Liver (tissue), 3 donors: Measurements from ENCODE around the gene USP49.

Source experiments
- CTCF ChIP-seq: fragments of 150-350 bp; IDR thresholded peaks from 2 replicates; pipeline ENCODE4 v1.5.1; 2017; ENCODE audit warnings: improper control_type of control experiment, low read depth, low read length; ENCODE audit not compliant: missing input control
- EGR1 ChIP-seq, 2 donors: IDR thresholded peaks; 2 replicates each; pipeline ENCODE4 v1.6.1; 2016 to 2018; ENCODE audit warnings: antibody characterized with exemption in 2 of 2, low read depth in 2 of 2
- GABPA ChIP-seq, 2 donors: IDR thresholded peaks in 1 of 2; conservative IDR thresholded peaks in 1 of 2; 2 replicates each; pipeline ENCODE4 v1.6.1; 2016; ENCODE audit warnings: antibody characterized with exemption in 2 of 2, mild to moderate bottlenecking in 1 of 2, moderate library complexity in 1 of 2
- JUND ChIP-seq, 2 donors: IDR thresholded peaks; 2 replicates each; pipeline ENCODE4 v1.6.1; 2016; ENCODE audit warnings: antibody characterized with exemption in 2 of 2
- MAX ChIP-seq: IDR thresholded peaks from 2 replicates; pipeline ENCODE4 v1.6.1; 2016; ENCODE audit warnings: antibody characterized with exemption
- RAD21 ChIP-seq, 2 donors: IDR thresholded peaks; 2 replicates each; pipeline ENCODE4 v1.6.1; 2016; ENCODE audit warnings: antibody characterized with exemption in 2 of 2, mild to moderate bottlenecking in 2 of 2
- SP1 ChIP-seq: IDR thresholded peaks from 2 replicates; pipeline ENCODE4 v1.6.1; 2018; ENCODE audit warnings: antibody characterized with exemption, mild to moderate bottlenecking
- TAF1 ChIP-seq: conservative IDR thresholded peaks from 2 replicates; pipeline ENCODE4 v1.6.1; 2016; ENCODE audit warnings: antibody characterized with exemption, mild to moderate bottlenecking
- YY1 ChIP-seq: IDR thresholded peaks from 2 replicates; pipeline ENCODE4 v1.6.1; 2016; ENCODE audit warnings: antibody characterized with exemption, mild to moderate bottlenecking
- ZBTB33 ChIP-seq: IDR thresholded peaks from 2 replicates; pipeline ENCODE4 v1.6.1; 2016; ENCODE audit warnings: antibody characterized with exemption
- TF ChIP-seq, protein P1 (sequence below): IDR thresholded peaks from 2 replicates; pipeline ENCODE4 v1.6.1; 2016; ENCODE audit warnings: antibody characterized with exemption, mild to moderate bottlenecking
- TF ChIP-seq, protein P2 (sequence below): IDR thresholded peaks from 2 replicates; pipeline ENCODE4 v1.6.1; 2016; ENCODE audit warnings: antibody characterized with exemption
- donor health status: healthy.
- donor health status: healthy.

- TF ChIP-seq EGR1 (IDR thresholded peaks at IDR 0.05; ENCODE audit: low read depth in 2 of 2) (no peak), CTCF (no peak), ZBTB33 (no peak), MAX (no peak), SP1 (no peak), YY1 (no peak), RAD21 (IDR thresholded peaks at IDR 0.05) (no peak), TAF1 (no peak), GABPA (IDR thresholded peaks at IDR 0.05 in 1 of 2, conservative IDR thresholded peaks at IDR 0.05 in 1 of 2) (no peak), JUND (IDR thresholded peaks at IDR 0.05) (no peak)
- TF ChIP-seq, protein P1, sequence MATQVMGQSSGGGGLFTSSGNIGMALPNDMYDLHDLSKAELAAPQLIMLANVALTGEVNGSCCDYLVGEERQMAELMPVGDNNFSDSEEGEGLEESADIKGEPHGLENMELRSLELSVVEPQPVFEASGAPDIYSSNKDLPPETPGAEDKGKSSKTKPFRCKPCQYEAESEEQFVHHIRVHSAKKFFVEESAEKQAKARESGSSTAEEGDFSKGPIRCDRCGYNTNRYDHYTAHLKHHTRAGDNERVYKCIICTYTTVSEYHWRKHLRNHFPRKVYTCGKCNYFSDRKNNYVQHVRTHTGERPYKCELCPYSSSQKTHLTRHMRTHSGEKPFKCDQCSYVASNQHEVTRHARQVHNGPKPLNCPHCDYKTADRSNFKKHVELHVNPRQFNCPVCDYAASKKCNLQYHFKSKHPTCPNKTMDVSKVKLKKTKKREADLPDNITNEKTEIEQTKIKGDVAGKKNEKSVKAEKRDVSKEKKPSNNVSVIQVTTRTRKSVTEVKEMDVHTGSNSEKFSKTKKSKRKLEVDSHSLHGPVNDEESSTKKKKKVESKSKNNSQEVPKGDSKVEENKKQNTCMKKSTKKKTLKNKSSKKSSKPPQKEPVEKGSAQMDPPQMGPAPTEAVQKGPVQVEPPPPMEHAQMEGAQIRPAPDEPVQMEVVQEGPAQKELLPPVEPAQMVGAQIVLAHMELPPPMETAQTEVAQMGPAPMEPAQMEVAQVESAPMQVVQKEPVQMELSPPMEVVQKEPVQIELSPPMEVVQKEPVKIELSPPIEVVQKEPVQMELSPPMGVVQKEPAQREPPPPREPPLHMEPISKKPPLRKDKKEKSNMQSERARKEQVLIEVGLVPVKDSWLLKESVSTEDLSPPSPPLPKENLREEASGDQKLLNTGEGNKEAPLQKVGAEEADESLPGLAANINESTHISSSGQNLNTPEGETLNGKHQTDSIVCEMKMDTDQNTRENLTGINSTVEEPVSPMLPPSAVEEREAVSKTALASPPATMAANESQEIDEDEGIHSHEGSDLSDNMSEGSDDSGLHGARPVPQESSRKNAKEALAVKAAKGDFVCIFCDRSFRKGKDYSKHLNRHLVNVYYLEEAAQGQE = no peak
- TF ChIP-seq, protein P2, sequence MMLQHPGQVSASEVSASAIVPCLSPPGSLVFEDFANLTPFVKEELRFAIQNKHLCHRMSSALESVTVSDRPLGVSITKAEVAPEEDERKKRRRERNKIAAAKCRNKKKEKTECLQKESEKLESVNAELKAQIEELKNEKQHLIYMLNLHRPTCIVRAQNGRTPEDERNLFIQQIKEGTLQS = no peak
Measured at GRCh38 chr6:41921712-41921998, 26.5 kb upstream of the USP49 start.
